GM23338 (cell line): Measurements from ENCODE around the gene SAAL1. TPM values are rescaled to one million over a fixed set of nuclear protein-coding genes. Genes with fewer than 3 reads are reported as not detected.

Experiments
- ATAC-seq: fragments of 200-7000 bp; cut with Tn5 transposase; 3 replicates; pipeline ENCODE4 v1.9.1; 2020
- DNase-seq: peaks from one replicate; pipeline ENCODE4 v3.0.0-alpha.2; 2015; ENCODE audit warnings: low spot score
- H2AFZ ChIP-seq: fragments of 200-600 bp; sonication (generic); 2 replicates; pipeline ENCODE4 v1.8.0; 2016; ENCODE audit warnings: antibody characterized with exemption, mild to moderate bottlenecking, moderate library complexity
- H3F3A ChIP-seq: fragments of 200-600 bp; sonication (generic); replicated peaks from 2 replicates; pipeline ENCODE4 v1.8.0; 2017; ENCODE audit warnings: antibody characterized with exemption, mixed run types, low read depth
- H3K27ac ChIP-seq: fragments of 200-600 bp; sonication (generic); 2 replicates; pipeline ENCODE4 v1.6.1; 2016; ENCODE audit warnings: low read depth
- H3K27me3 ChIP-seq: fragments of 200-600 bp; sonication (generic); 2 replicates; pipeline ENCODE4 v1.8.0; 2016; ENCODE audit warnings: mild to moderate bottlenecking, mixed run types, moderate library complexity; ENCODE audit not compliant: insufficient read depth
- H3K36me3 ChIP-seq: fragments of 200-600 bp; sonication (generic); 2 replicates; pipeline ENCODE4 v1.8.0; 2016; ENCODE audit warnings: mild to moderate bottlenecking; ENCODE audit not compliant: insufficient read depth
- H3K4me1 ChIP-seq: fragments of 200-600 bp; sonication (generic); 2 replicates; pipeline ENCODE4 v1.8.0; 2016; ENCODE audit warnings: mild to moderate bottlenecking, moderate library complexity; ENCODE audit not compliant: insufficient read depth
- H3K4me2 ChIP-seq: fragments of 200-600 bp; sonication (generic); 2 replicates; pipeline ENCODE4 v1.7.1; 2017; ENCODE audit warnings: mixed run types
- H3K4me3 ChIP-seq: fragments of 200-600 bp; sonication (generic); 2 replicates; pipeline ENCODE4 v1.6.1; 2016; ENCODE audit warnings: mixed run types
- H3K79me2 ChIP-seq: fragments of 200-600 bp; sonication (generic); replicated peaks from 2 replicates; pipeline ENCODE4 v1.8.0; 2017; ENCODE audit warnings: mild to moderate bottlenecking; ENCODE audit not compliant: insufficient read depth
- H3K9me2 ChIP-seq: fragments of 200-600 bp; sonication (generic); 2 replicates; pipeline ENCODE4 v1.8.0; 2017; ENCODE audit not compliant: insufficient read depth
- H4K20me1 ChIP-seq: fragments of 200-600 bp; sonication (generic); replicated peaks from 2 replicates; pipeline ENCODE4 v1.8.0; 2017; ENCODE audit warnings: mild to moderate bottlenecking; ENCODE audit not compliant: insufficient read depth
- H3K27ac Mint-ChIP-seq: 2 replicates; pipeline ENCODE4 v1.8.0; 2020; ENCODE audit warnings: inconsistent platforms, mild to moderate bottlenecking, moderate library complexity, mixed read lengths
- H3K27me3 Mint-ChIP-seq: 3 replicates; pipeline ENCODE4 v1.8.0; 2022; ENCODE audit warnings: low read depth, mild to moderate bottlenecking, moderate library complexity, mixed read lengths, inconsistent platforms; ENCODE audit not compliant: insufficient read depth, poor library complexity
- H3K36me3 Mint-ChIP-seq: 3 replicates; pipeline ENCODE4 v1.8.0; 2021; ENCODE audit warnings: low read depth, mild to moderate bottlenecking, inconsistent platforms, moderate library complexity, mixed read lengths
- H3K4me1 Mint-ChIP-seq: 3 replicates; pipeline ENCODE4 v1.8.0; 2020; ENCODE audit warnings: mild to moderate bottlenecking, inconsistent platforms, mixed read lengths
- H3K4me3 Mint-ChIP-seq: 3 replicates; pipeline ENCODE4 v1.8.0; 2021; ENCODE audit warnings: moderate library complexity, mild to moderate bottlenecking, inconsistent platforms, mixed read lengths
- H3K9me3 Mint-ChIP-seq: 3 replicates; pipeline ENCODE4 v1.8.0; 2020; ENCODE audit warnings: moderate library complexity, mild to moderate bottlenecking, inconsistent platforms, mixed read lengths
- CREB1 ChIP-seq: fragments of 250-450 bp; sonication (Bioruptor Pico); IDR thresholded peaks from 2 replicates; pipeline ENCODE4 v1.5.0; 2020; ENCODE audit warnings: low read depth, mild to moderate bottlenecking, moderate library complexity
- CTCF ChIP-seq, 2 experiments: fragments of 200-600 bp in 1 of 2; sonication (generic) in 1 of 2; conservative IDR thresholded peaks; 2 replicates each; pipeline versions ENCODE4 v1.5.1 to v1.6.1; 2016 to 2017; ENCODE audit warnings: antibody characterized with exemption in 2 of 2, low read depth in 2 of 2, mild to moderate bottlenecking in 2 of 2, moderate library complexity in 1 of 2
- ETS1 ChIP-seq: IDR thresholded peaks from 2 replicates; pipeline ENCODE4 v1.6.1; 2016; ENCODE audit warnings: antibody characterized with exemption
- EZH2 ChIP-seq: fragments of 200-600 bp; sonication (generic); IDR thresholded peaks from one replicate; pipeline ENCODE4 v1.8.0; 2017; ENCODE audit warnings: antibody characterized with exemption, mild to moderate bottlenecking, low read depth; ENCODE audit not compliant: unreplicated experiment
- EZH2phosphoT487 ChIP-seq: fragments of 200-600 bp; sonication (generic); IDR thresholded peaks from one replicate; pipeline ENCODE4 v1.8.1; 2018; ENCODE audit warnings: antibody characterized with exemption; ENCODE audit not compliant: unreplicated experiment
- JUNB ChIP-seq: IDR thresholded peaks from one replicate; pipeline ENCODE4 v1.6.1; 2016; ENCODE audit warnings: antibody characterized with exemption; ENCODE audit not compliant: unreplicated experiment
- NANOG ChIP-seq: IDR thresholded peaks from 2 replicates; pipeline ENCODE4 v1.6.1; 2016; ENCODE audit warnings: antibody characterized with exemption, borderline replicate concordance
- POLR2AphosphoS5 ChIP-seq: IDR thresholded peaks from 2 replicates; pipeline ENCODE4 v1.6.1; 2016; ENCODE audit warnings: antibody characterized with exemption, low read depth
- STAT1 ChIP-seq: IDR thresholded peaks from one replicate; pipeline ENCODE4 v1.6.1; 2016; ENCODE audit warnings: antibody characterized with exemption; ENCODE audit not compliant: unreplicated experiment
- ZNF114 ChIP-seq: fragments of 250-450 bp; sonication (Bioruptor Pico); IDR thresholded peaks from 2 replicates; pipeline ENCODE4 v1.5.0; 2020; ENCODE audit warnings: mild to moderate bottlenecking, moderate library complexity
- ZNF331 ChIP-seq: fragments of 250-450 bp; sonication (Bioruptor Pico); IDR thresholded peaks from 2 replicates; pipeline ENCODE4 v1.5.0; 2020; ENCODE audit warnings: low read depth, mild to moderate bottlenecking, moderate library complexity
- ZNF462 ChIP-seq: fragments of 250-450 bp; sonication (Bioruptor Pico); IDR thresholded peaks from 2 replicates; pipeline ENCODE4 v1.5.0; 2020; ENCODE audit warnings: mild to moderate bottlenecking, moderate library complexity
- polyA plus RNA-seq: library from polyadenylated mRNA; unstranded; fragments of >200 nt; fragmentation: Nextera tagmentation; extraction: Ambion mirVana; gene quantifications from 2 replicates; pipeline ENCODE4 v1.2.1, GENCODE V29; 2016
- total RNA-seq: library from RNA; depleted of rRNA; stranded (reverse); fragments of >200 nt; shearing (Covaris generic); gene quantifications from 2 replicates; pipeline ENCODE4 v1.2.3, GENCODE V29; 2014

Gene SAAL1
- total and polyA plus RNA-seq, 2 experiments from 2014 or later = 45.9 to 61.0 TPM

GRCh38 chr11:18061351-18061750 lies 44.5 kb downstream of the SAAL1 start:
- ATAC-seq (no peak), DNase-seq (no peak)
- H3K79me2 ChIP-seq = no peaks in the 10 kb centered on the region
- Mint-ChIP-seq H3K4me3 (no peak overlapping the region), H3K36me3 (no peaks in the 10 kb centered on the region), H3K27ac (no peak overlapping the region), H3K27me3 (no peaks in the 10 kb centered on the region), H3K9me3 (no peaks in the 10 kb centered on the region; the same call in 2 of the 3 replicates), H3K4me1 (no peaks in the 10 kb centered on the region; the same call in 1 of the 3 replicates)
- H3F3A ChIP-seq = no peaks in the 10 kb centered on the region
- H3K4me3 ChIP-seq = no peak overlapping the region
- no peaks in the 10 kb centered on the region; the same call in 1 of the 2 replicates for H4K20me1 ChIP-seq
- H3K27ac ChIP-seq = no peak overlapping the region
- TF ChIP-seq ZNF114 (CRISPR knock-in tag) (no peak), EZH2phosphoT487 (no peak)
- H3K4me1 ChIP-seq = no peaks in the 10 kb centered on the region
- no peak overlapping the region for H3K4me2 ChIP-seq
- no peaks in the 10 kb centered on the region for H3K9me2 ChIP-seq
- no peaks in the 10 kb centered on the region for H3K27me3 ChIP-seq
- H3K36me3 ChIP-seq = no peaks in the 10 kb centered on the region
- H2AFZ ChIP-seq = no peak overlapping the region

- Mint-ChIP-seq H3K36me3 (no peaks in the 10 kb centered on the region), H3K9me3 (no peaks in the 10 kb centered on the region; the same call in 2 of the 3 replicates), H3K27me3 (no peaks in the 10 kb centered on the region), H3K4me1 (no peaks in the 10 kb centered on the region), H3K27ac (no peak overlapping the region), H3K4me3 (no peak overlapping the region)
- Histone ChIP-seq H4K20me1 (no peaks in the 10 kb centered on the region; the same call in 1 of the 2 replicates), H3K4me1 (no peaks in the 10 kb centered on the region), H3K4me2 (no peak overlapping the region), H2AFZ (no peak overlapping the region), H3K36me3 (no peaks in the 10 kb centered on the region), H3K4me3 (no peak overlapping the region), H3K79me2 (no peaks in the 10 kb centered on the region), H3F3A (no peaks in the 10 kb centered on the region), H3K27me3 (no peaks in the 10 kb centered on the region), H3K9me2 (no peaks in the 10 kb centered on the region; the same call in 1 of the 2 replicates), H3K27ac (no peak overlapping the region)
- ATAC-seq = no peak
- DNase-seq = no peak
- TF ChIP-seq JUNB (no peak), ZNF114 (CRISPR knock-in tag) (no peak), ETS1 (no peak), STAT1 (no peak), ZNF462 (CRISPR knock-in tag) (no peak), NANOG (no peak), CREB1 (CRISPR knock-in tag) (no peak), POLR2AphosphoS5 (no peak), EZH2phosphoT487 (no peak), EZH2 (no peak), ZNF331 (CRISPR knock-in tag) (no peak), CTCF (conservative IDR thresholded peaks at IDR 0.05; ENCODE audit: low read depth in 2 of 2) (no peak)
These were observed 49.2 kb downstream of the SAAL1 start for GRCh38 chr11:18056561-18057181.
